ENCODE data around the gene TRAPPC2. TPM values are rescaled to one million over a fixed set of nuclear protein-coding genes. Genes with fewer than 3 reads are reported as not detected.
A peak's percentile ranks its signal among the peaks of the same experiment; 100 is the strongest.

Gene TRAPPC2
- total and polyA plus RNA-seq, 2 of the 4 experiments (the other 2 are of a cell fraction): 11.3 to 13.8 TPM

DNA sequence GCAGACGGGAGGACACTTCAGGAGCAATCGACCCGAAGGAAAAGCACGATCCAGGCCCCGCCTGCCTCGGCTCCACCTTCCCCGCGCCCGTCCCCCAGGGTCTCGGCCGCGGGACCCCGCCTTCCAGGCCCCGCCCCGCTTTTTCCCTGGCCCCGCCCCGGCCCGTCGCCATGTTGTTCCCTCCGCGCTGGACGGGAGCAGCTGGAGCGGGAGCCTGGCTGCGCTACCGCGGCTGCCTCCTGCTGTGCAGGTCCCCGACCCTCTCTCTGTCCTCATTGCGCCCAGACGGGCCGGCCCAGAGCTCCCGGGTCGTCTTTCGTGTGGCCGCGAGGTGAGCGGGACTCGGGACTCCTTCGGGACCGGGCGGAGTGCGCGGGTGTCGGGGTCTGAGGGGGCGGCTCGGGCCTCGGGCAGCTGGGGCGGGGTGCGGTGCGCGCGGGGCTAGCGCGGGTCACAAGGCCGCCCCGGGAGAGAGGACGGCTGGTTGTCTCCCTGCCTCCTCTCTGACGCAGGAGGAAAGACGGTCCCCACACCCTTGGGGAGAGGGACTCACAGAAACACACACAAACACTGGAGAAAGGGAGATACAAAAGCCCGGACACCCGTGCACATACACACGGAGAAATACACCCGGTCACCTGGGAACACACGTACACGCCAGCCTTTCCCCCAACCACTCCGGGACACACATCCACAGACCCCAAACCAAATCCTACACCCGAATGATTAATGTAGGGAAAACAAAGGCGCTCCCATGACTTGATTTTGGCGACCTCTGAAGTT, 45.3 kb downstream of the TRAPPC2 start, which contains the start of gene RAB9A:
RAB9A (plus strand) TSS at position 171 of the 783 bp plus-strand sequence. CDS start 19,619 bp downstream, outside the sequence.
- peak within 1 kb of the TSS; percentile 73 for H2BK5ac ChIP-seq (ENCODE audit: low read depth, low read length, poor library complexity, severe bottlenecking)
- in situ Hi-C loops (cut with MboI; ENCODE audit: low sequenced_read_pairs): no loop called here
- peak within 1 kb of the TSS; percentile 83 for H3K9ac ChIP-seq (ENCODE audit: low read depth, low read length)
- H3K36me3 ChIP-seq (ENCODE audit: control insufficient read depth, insufficient read depth, low read length): no peaks in the 10 kb centered on the region; the same call in 1 of the 2 replicates
- POLR2A ChIA-PET (ENCODE audit: unreplicated experiment): interaction anchor here (0.6 kb wide), 1 partner anchor 34 kb away, joined by 3 read pairs; no protein-coding TSS in a partner anchor
- CTCF ChIA-PET: interaction anchor here (1.0 kb wide), 1 partner anchor 9 kb away, joined by 3 read pairs; no protein-coding TSS in a partner anchor
- peak within 1 kb of the TSS; percentile 60 for H4K91ac ChIP-seq (ENCODE audit: insufficient read depth, low read depth, low read length)
- H2BK120ac ChIP-seq (ENCODE audit: low read depth, low read length): peak within 1 kb of the TSS; percentile 36; the same call in 1 of the 2 replicates
- H3K4me2 ChIP-seq (ENCODE audit: low read depth, low read length): peak within 1 kb of the TSS; percentile 88
- H3K27me3 ChIP-seq (ENCODE audit: control insufficient read depth, insufficient read depth, low read length): peaks cover 6% of the 10 kb centered on the region
- DNase-seq (peak; percentile 68), ATAC-seq (ENCODE audit: low read depth) (peak; percentile 99)
- H2AK5ac ChIP-seq (ENCODE audit: low read depth, low read length): peak within 1 kb of the TSS; percentile 59
- dilution Hi-C loops (cut with HindIII; ENCODE audit: low sequenced_read_pairs, unreplicated experiment): no loop called here
- H3K9me3 ChIP-seq (ENCODE audit: control insufficient read depth, insufficient read depth, low read length): no peaks in the 10 kb centered on the region
- 0% methylated on average over 11 of the region's 68 CpGs; no CpG with 5 or more reads in 1 of the 2 experiments for WGBS, 2 experiments (ENCODE audit: extremely low coverage in 2 of 2, insufficient read length in 1 of 2)
- H3K4me1 ChIP-seq (ENCODE audit: control insufficient read depth, insufficient read depth, low read length): peaks cover 5% of the 10 kb centered on the region
- peak within 1 kb of the TSS; percentile 85 for H3K14ac ChIP-seq (replicated peaks; ENCODE audit: low read depth, low read length)
- H3K18ac ChIP-seq (ENCODE audit: low read depth, low read length): peak within 1 kb of the TSS; percentile 59
- H3K56ac ChIP-seq (ENCODE audit: extremely low read depth, insufficient read depth, low read length): peak within 1 kb of the TSS; percentile 63
- H3K4ac ChIP-seq (ENCODE audit: low read depth, low read length): peak within 1 kb of the TSS; percentile 83
- H4K8ac ChIP-seq (ENCODE audit: low read depth in 2 of 2, low read length in 2 of 2): peak within 1 kb of the TSS; percentile 29 to 37; a peak in 2 of 4 replicates
- peak within 1 kb of the TSS; percentile 77 for H3K23ac ChIP-seq (ENCODE audit: low read depth, low read length)
- no peak within 1 kb of the TSS for H2BK15ac ChIP-seq (ENCODE audit: low read depth, low read length)
- 0 out of 2 replicates have a peak, but pooled peaks cover 3% of the 10 kb centered on the region for H3K9me1 ChIP-seq (ENCODE audit: insufficient read depth, low read length)
- H2BK20ac ChIP-seq (ENCODE audit: low read depth, low read length): peak within 1 kb of the TSS; percentile 31; the same call in 1 of the 2 replicates
- peak within 1 kb of the TSS; percentile 96 for H2AFZ ChIP-seq (replicated peaks; ENCODE audit: low read length, poor library complexity)
- H4K5ac ChIP-seq (ENCODE audit: low read depth, low read length): peak within 1 kb of the TSS; percentile 31
- H3K27ac ChIP-seq (ENCODE audit: insufficient read depth, low read length): peak within 1 kb of the TSS; percentile 90
- intact Hi-C loops (cut with micrococcal nuclease): loop anchor here (2.0 kb wide), 2 partner anchors 30 to 32 kb away; no protein-coding TSS in a partner anchor
- peaks cover 21% of the 10 kb centered on the region; the same call in 1 of the 2 replicates for H4K20me1 ChIP-seq (ENCODE audit: insufficient read depth, low read length)
- H2AK9ac ChIP-seq (replicated peaks; ENCODE audit: low read depth, low read length, poor library complexity): peak within 1 kb of the TSS; percentile 93
- no TSS peak for BruUV-seq (replicated peaks)
- H3K79me1 ChIP-seq (ENCODE audit: low read depth in 1 of 2, low read length in 2 of 2): peaks cover 18 to 30% of the 10 kb centered on the region in 2 experiments; a peak in 3 of 4 replicates
- peak within 1 kb of the TSS; percentile 86 for H3K4me3 ChIP-seq (ENCODE audit: insufficient read depth, low read depth, low read length)
- no peak; the same call in 1 of the 2 replicates for TF ChIP-seq MAZ (IDR thresholded peaks at IDR 0.05; ENCODE audit: borderline replicate concordance, low read depth, low read length)
- TF ChIP-seq RAD21 (IDR thresholded peaks at IDR 0.05; ENCODE audit: low read length): no peak
- TF ChIP-seq MXI1 (IDR thresholded peaks at IDR 0.05; ENCODE audit: borderline replicate concordance, low read depth, low read length): 0 out of 2 replicates have a peak, but pooled peaks have one; percentile 11
- TF ChIP-seq CEBPB (IDR thresholded peaks at IDR 0.05; ENCODE audit: low read depth, low read length): no peak
- no peak for TF ChIP-seq BHLHE40 (IDR thresholded peaks at IDR 0.05; ENCODE audit: low read depth, low read length)
- TF ChIP-seq, protein P1, sequence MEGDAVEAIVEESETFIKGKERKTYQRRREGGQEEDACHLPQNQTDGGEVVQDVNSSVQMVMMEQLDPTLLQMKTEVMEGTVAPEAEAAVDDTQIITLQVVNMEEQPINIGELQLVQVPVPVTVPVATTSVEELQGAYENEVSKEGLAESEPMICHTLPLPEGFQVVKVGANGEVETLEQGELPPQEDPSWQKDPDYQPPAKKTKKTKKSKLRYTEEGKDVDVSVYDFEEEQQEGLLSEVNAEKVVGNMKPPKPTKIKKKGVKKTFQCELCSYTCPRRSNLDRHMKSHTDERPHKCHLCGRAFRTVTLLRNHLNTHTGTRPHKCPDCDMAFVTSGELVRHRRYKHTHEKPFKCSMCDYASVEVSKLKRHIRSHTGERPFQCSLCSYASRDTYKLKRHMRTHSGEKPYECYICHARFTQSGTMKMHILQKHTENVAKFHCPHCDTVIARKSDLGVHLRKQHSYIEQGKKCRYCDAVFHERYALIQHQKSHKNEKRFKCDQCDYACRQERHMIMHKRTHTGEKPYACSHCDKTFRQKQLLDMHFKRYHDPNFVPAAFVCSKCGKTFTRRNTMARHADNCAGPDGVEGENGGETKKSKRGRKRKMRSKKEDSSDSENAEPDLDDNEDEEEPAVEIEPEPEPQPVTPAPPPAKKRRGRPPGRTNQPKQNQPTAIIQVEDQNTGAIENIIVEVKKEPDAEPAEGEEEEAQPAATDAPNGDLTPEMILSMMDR (conservative IDR thresholded peaks at IDR 0.05; ENCODE audit: low read depth, low read length): no peak
- TF ChIP-seq, protein P2, sequence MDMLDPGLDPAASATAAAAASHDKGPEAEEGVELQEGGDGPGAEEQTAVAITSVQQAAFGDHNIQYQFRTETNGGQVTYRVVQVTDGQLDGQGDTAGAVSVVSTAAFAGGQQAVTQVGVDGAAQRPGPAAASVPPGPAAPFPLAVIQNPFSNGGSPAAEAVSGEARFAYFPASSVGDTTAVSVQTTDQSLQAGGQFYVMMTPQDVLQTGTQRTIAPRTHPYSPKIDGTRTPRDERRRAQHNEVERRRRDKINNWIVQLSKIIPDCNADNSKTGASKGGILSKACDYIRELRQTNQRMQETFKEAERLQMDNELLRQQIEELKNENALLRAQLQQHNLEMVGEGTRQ (IDR thresholded peaks at IDR 0.05; ENCODE audit: low read depth, low read length): no peak
- TF ChIP-seq NFE2L2 (IDR thresholded peaks at IDR 0.05; ENCODE audit: low read depth, low read length): no peak
- TF ChIP-seq FOS (IDR thresholded peaks at IDR 0.05; ENCODE audit: low read depth, low read length): no peak
- no peak for TF ChIP-seq RFX5 (IDR thresholded peaks at IDR 0.05; ENCODE audit: low read depth, low read length)
- no peak for TF ChIP-seq CHD1 (IDR thresholded peaks at IDR 0.05; ENCODE audit: low read depth, low read length)
- TF ChIP-seq, protein P3, sequence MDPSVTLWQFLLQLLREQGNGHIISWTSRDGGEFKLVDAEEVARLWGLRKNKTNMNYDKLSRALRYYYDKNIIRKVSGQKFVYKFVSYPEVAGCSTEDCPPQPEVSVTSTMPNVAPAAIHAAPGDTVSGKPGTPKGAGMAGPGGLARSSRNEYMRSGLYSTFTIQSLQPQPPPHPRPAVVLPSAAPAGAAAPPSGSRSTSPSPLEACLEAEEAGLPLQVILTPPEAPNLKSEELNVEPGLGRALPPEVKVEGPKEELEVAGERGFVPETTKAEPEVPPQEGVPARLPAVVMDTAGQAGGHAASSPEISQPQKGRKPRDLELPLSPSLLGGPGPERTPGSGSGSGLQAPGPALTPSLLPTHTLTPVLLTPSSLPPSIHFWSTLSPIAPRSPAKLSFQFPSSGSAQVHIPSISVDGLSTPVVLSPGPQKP (IDR thresholded peaks at IDR 0.05; ENCODE audit: borderline replicate concordance, low read depth, low read length): no peak
- TF ChIP-seq RCOR1 (IDR thresholded peaks at IDR 0.05; ENCODE audit: insufficient replicate concordance, low read length): no peak
